Astrocyte (in vitro differentiated cells and primary cell): Measurements from ENCODE around the gene ZBTB12. TPM values are rescaled to one million over a fixed set of nuclear protein-coding genes. Genes with fewer than 3 reads are reported as not detected.

Experiments used
- DNase-seq: peaks from one replicate; pipeline ENCODE4 v3.0.0-alpha.2; 2010; ENCODE audit warnings: low read depth
- FAIRE-seq: peaks from 2 replicates; lab custom pipeline; 2011; peaks lifted over from hg19 to GRCh38; lab: Jason Lieb, UNC
- H2AFZ ChIP-seq: 2 replicates; pipeline ENCODE4 v1.6.0; 2012; ENCODE audit warnings: low read depth, low read length, inconsistent platforms
- H3K27ac ChIP-seq: 2 replicates; pipeline ENCODE4 v1.5.1; 2011; ENCODE audit warnings: low read depth, low read length, inconsistent platforms
- H3K27me3 ChIP-seq: 2 replicates; pipeline ENCODE4 v1.6.0; 2011; ENCODE audit warnings: low read length, inconsistent platforms; ENCODE audit not compliant: insufficient read depth
- H3K36me3 ChIP-seq: 2 replicates; pipeline ENCODE4 v1.5.1; 2011; ENCODE audit warnings: low read length, inconsistent platforms; ENCODE audit not compliant: insufficient read depth
- H3K4me1 ChIP-seq: 2 replicates; pipeline ENCODE4 v1.5.1; 2011; ENCODE audit warnings: low read length, inconsistent platforms; ENCODE audit not compliant: insufficient read depth
- H3K4me2 ChIP-seq: 2 replicates; pipeline ENCODE4 v1.6.0; 2012; ENCODE audit warnings: low read length, inconsistent platforms
- H3K4me3 ChIP-seq: 2 replicates; pipeline ENCODE4 v1.5.1; 2011; ENCODE audit warnings: low read depth, mild to moderate bottlenecking, low read length, inconsistent platforms; ENCODE audit not compliant: insufficient read depth
- H3K79me2 ChIP-seq: 2 replicates; pipeline ENCODE4 v1.6.0; 2012; ENCODE audit warnings: mild to moderate bottlenecking, low read length, inconsistent platforms; ENCODE audit not compliant: insufficient read depth
- H3K9ac ChIP-seq: 2 replicates; pipeline ENCODE4 v1.6.0; 2012; ENCODE audit warnings: mild to moderate bottlenecking, low read length, inconsistent platforms
- H3K9me3 ChIP-seq: 2 replicates; pipeline ENCODE4 v1.5.1; 2012; ENCODE audit warnings: low read depth, mild to moderate bottlenecking, low read length, inconsistent platforms; ENCODE audit not compliant: insufficient read depth
- H4K20me1 ChIP-seq: 2 replicates; pipeline ENCODE4 v1.6.0; 2012; ENCODE audit warnings: low read length, inconsistent platforms; ENCODE audit not compliant: insufficient read depth
- H3K27ac Mint-ChIP-seq: one replicate; pipeline ENCODE4 v1.8.0; 2021; ENCODE audit warnings: mild to moderate bottlenecking, mixed read lengths; ENCODE audit not compliant: unreplicated experiment
- H3K27me3 Mint-ChIP-seq: one replicate; pipeline ENCODE4 v1.8.0; 2021; ENCODE audit warnings: low read depth, mixed read lengths; ENCODE audit not compliant: unreplicated experiment
- H3K36me3 Mint-ChIP-seq: one replicate; pipeline ENCODE4 v1.8.0; 2021; ENCODE audit warnings: low read depth, mixed read lengths; ENCODE audit not compliant: unreplicated experiment
- H3K4me1 Mint-ChIP-seq: one replicate; pipeline ENCODE4 v1.8.0; 2021; ENCODE audit warnings: low read depth, mixed read lengths; ENCODE audit not compliant: unreplicated experiment
- H3K4me3 Mint-ChIP-seq: one replicate; pipeline ENCODE4 v1.8.0; 2021; ENCODE audit warnings: mild to moderate bottlenecking, moderate library complexity, mixed read lengths; ENCODE audit not compliant: unreplicated experiment
- H3K9me3 Mint-ChIP-seq: one replicate; pipeline ENCODE4 v1.8.0; 2021; ENCODE audit warnings: mild to moderate bottlenecking, mixed read lengths; ENCODE audit not compliant: unreplicated experiment
- CTCF ChIP-seq: IDR thresholded peaks from 2 replicates; pipeline ENCODE4 v1.5.1; 2011; ENCODE audit warnings: low read depth, mild to moderate bottlenecking, inconsistent platforms, low read length, moderate library complexity; ENCODE audit not compliant: insufficient read depth
- EZH2 ChIP-seq: IDR thresholded peaks from 2 replicates; pipeline ENCODE4 v1.6.1; 2012; ENCODE audit warnings: mild to moderate bottlenecking, low read length, inconsistent platforms; ENCODE audit not compliant: insufficient read depth
- total RNA-seq: library from RNA; stranded (reverse); gene quantifications from 2 replicates; pipeline ENCODE4 v1.2.1, GENCODE V29; 2021

Gene ZBTB12
- total RNA-seq, 1 donor from 2014 or later, result 4.6 TPM

GRCh38 chr6:31887173-31888007 lies 14.5 kb downstream of the ZBTB12 start:
- H3K36me3 ChIP-seq, result peaks cover 19% of the 10 kb centered on the region
- no peaks in the 10 kb centered on the region for H3K79me2 ChIP-seq
- no peak overlapping the region for H2AFZ ChIP-seq
- H3K9me3 Mint-ChIP-seq, result no peaks in the 10 kb centered on the region
- no peak overlapping the region for H3K4me2 ChIP-seq
- no peak overlapping the region for H3K27ac Mint-ChIP-seq
- TF ChIP-seq EZH2, result no peak
- H3K9me3 ChIP-seq, result no peaks in the 10 kb centered on the region
- H3K4me3 ChIP-seq, result no peak overlapping the region
- H3K9ac ChIP-seq, result no peak overlapping the region
- H3K4me1 Mint-ChIP-seq, result peaks cover 1% of the 10 kb centered on the region
- no peak overlapping the region for H3K27ac ChIP-seq
- peaks cover 28% of the 10 kb centered on the region for H3K36me3 Mint-ChIP-seq
- H3K4me1 ChIP-seq, result peaks cover 4% of the 10 kb centered on the region
- H4K20me1 ChIP-seq, result no peaks in the 10 kb centered on the region
- no peaks in the 10 kb centered on the region for H3K27me3 Mint-ChIP-seq
- DNase-seq (no peak), FAIRE-seq (no peak)
- H3K4me3 Mint-ChIP-seq, result no peak overlapping the region
- H3K27me3 ChIP-seq, result no peaks in the 10 kb centered on the region

GRCh38 chr6:31886541-31886991 lies 15.3 kb downstream of the ZBTB12 start:
- Histone ChIP-seq H3K4me1 (peaks cover 4% of the 10 kb centered on the region), H3K27me3 (no peaks in the 10 kb centered on the region), H3K9me3 (no peaks in the 10 kb centered on the region), H2AFZ (no peak overlapping the region), H3K79me2 (no peaks in the 10 kb centered on the region), H3K36me3 (peaks cover 19% of the 10 kb centered on the region), H4K20me1 (no peaks in the 10 kb centered on the region), H3K4me2 (no peak overlapping the region), H3K27ac (no peak overlapping the region), H3K9ac (no peak overlapping the region), H3K4me3 (no peak overlapping the region)
- no peak for DNase-seq
- Mint-ChIP-seq H3K27me3 (no peaks in the 10 kb centered on the region), H3K27ac (no peak overlapping the region), H3K4me3 (no peak overlapping the region), H3K36me3 (peaks cover 27% of the 10 kb centered on the region), H3K9me3 (no peaks in the 10 kb centered on the region), H3K4me1 (peaks cover 6% of the 10 kb centered on the region)
- FAIRE-seq, result no peak
- no peak for TF ChIP-seq EZH2
- no peak for TF ChIP-seq CTCF

GRCh38 chr6:31884528-31885035 lies 17.3 kb downstream of the ZBTB12 start:
- H3K27me3 ChIP-seq, result no peaks in the 10 kb centered on the region
- Mint-ChIP-seq H3K9me3 (no peaks in the 10 kb centered on the region), H3K36me3 (peaks cover 31% of the 10 kb centered on the region), H3K27me3 (no peaks in the 10 kb centered on the region), H3K4me1 (peaks cover 6% of the 10 kb centered on the region), H3K4me3 (no peak overlapping the region), H3K27ac (no peak overlapping the region)
- DNase-seq (no peak), FAIRE-seq (no peak)
- no peak overlapping the region for H2AFZ ChIP-seq
- peaks cover 32% of the 10 kb centered on the region for H3K36me3 ChIP-seq
- H3K79me2 ChIP-seq, result no peaks in the 10 kb centered on the region
- H3K4me2 ChIP-seq, result no peak overlapping the region
- H3K27ac ChIP-seq, result no peak overlapping the region
- peaks cover 4% of the 10 kb centered on the region for H3K4me1 ChIP-seq
- H3K9me3 ChIP-seq, result no peaks in the 10 kb centered on the region
- peaks cover 7% of the 10 kb centered on the region for H4K20me1 ChIP-seq
- H3K9ac ChIP-seq, result no peak overlapping the region
- TF ChIP-seq CTCF (no peak), EZH2 (no peak)
- H3K4me3 ChIP-seq, result no peak overlapping the region
